HG03159 (cell line): Measurements from ENCODE around the gene ITGA1.

Experiments used
- ATAC-seq: cut with Tn5 transposase; IDR thresholded peaks from one replicate; pipeline ENCODE4 v1.9.1; 2021; ENCODE audit warnings: mild to moderate bottlenecking, moderate library complexity; ENCODE audit not compliant: unreplicated experiment

Gene ITGA1

GRCh38 chr5:52894451-52894850 is 106.7 kb downstream of the ITGA1 start:
- ATAC-seq = no peak

DNA sequence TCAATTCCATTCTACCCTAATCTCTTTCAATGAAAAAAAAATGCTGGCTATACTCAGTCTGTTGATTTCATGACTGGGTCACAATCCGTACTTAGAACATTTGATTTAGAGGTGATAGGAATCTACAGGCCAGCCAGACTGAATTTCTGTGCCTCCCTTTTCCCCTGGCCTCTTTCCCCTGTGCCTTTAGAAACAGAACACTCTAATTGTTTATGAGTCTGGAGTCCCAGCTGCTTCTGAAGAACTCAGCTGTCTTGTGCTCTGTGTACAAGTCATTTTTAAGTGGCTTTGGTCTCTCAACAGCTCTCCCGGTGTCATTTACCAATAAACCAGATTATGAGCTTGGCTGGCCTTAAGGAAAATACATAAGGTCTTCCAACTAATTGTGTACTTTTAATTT is 107.4 kb downstream of the ITGA1 start:
- ATAC-seq = no peak

- ATAC-seq = no peak
These were observed 108.1 kb downstream of the ITGA1 start for GRCh38 chr5:52895572-52896413.

DNA sequence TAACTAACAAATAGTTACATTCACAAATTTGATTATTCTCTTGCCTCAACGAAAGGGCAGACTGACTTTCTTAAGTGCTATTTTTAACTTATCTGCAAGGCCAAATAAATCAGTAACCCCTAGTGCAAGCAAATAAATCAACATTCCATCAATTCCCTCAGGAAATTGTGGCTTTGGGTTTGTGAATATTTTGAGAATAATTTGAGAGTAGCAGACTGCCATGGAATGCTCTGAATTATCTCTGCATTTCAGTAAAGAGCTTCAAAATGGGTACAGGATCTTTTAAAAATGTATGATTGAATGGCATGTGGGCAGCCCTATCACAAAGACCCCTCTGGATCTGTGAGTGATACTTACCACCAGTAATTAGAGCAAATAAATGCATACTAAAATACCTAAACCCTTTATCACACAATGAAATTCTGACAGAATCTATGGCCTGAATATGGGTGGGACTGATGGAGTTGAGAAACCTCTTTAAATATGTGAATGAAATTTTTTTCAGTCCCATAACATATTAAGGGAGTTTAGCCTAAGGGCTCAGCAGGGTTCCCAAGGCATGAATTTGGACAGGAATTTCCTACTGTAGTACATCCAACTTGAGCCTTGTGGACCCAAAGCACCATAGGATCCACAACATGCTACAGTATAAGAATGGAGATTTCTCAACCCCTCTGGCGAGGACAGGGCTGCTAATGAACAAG is 109.0 kb downstream of the ITGA1 start:
- ATAC-seq = no peak

DNA sequence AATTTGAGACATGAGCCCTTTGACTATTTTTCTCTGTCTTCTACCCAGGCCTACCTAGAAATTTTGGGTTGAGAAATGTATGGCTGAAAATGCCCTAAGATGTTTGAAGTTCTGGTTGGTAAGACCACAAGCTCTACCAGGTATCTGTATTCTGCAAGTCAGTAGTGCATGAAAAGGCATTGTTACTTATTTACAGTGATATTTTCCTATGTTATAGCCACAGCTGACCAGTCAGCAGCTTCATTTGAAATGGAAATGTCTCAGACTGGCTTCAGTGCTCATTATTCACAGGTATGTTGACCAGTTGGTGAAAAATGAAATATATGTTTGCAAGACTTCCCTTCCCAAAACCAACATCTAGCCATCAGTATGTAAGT is 109.5 kb downstream of the ITGA1 start:
- ATAC-seq = no peak

DNA sequence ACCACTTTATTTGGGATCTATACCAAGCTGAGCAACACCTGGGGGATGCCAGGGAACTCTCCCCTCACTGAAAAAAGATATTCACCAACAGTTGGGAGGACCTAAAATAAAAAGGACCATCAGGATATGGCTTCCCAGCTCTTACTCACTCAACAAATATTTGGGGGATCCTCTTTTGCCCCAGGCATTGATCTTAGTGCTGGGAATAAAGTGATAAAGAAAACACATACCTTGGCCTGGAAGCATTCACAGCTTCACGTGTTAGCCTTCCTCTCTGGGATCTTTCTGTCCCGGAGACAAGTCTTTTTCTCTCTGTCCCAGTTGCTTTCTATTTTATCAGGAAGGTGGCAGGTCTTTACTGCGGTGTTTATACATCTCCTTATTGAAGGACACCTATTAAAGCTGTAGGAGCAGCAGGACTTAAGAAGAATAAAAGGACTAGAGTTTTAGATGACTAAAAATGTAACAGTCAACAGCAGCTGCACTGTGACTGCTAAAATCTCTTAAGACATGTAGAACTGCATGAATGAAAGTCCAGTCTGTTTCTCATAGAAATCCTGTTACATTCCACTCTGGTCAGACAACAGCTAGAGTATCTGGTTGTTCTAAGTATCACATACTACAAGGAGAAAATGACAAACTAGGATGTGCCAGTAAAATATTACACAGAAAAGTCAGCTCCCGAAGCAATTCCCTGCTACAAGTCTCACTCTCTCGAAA is 111.4 kb downstream of the ITGA1 start:
- ATAC-seq = no peak

- no peak for ATAC-seq
These were observed 115.4 kb downstream of the ITGA1 start for GRCh38 chr5:52903142-52903541.

DNA sequence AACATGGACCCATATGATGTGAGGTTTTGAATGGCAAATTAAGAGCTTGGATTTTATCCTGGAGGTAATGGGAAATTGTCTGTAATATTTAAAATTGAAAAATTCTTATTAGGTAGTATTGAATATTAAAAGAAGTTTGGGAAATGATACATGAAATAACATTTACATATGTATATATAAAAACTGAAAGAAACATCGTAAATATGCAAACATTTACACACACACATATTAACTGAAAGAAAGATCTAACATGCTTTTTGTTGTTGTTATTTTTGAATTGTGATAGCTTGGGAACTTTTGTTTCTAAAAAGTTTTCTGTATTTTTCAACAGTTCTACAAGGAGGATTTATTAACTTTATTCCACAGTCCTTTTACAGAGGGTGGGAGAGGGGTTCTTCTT is 118.6 kb downstream of the ITGA1 start:
- no peak for ATAC-seq

- ATAC-seq = no peak
These were observed 119.1 kb downstream of the ITGA1 start for GRCh38 chr5:52906845-52907244.

GRCh38 chr5:52909192-52909591 is 121.5 kb downstream of the ITGA1 start:
- ATAC-seq = no peak

DNA sequence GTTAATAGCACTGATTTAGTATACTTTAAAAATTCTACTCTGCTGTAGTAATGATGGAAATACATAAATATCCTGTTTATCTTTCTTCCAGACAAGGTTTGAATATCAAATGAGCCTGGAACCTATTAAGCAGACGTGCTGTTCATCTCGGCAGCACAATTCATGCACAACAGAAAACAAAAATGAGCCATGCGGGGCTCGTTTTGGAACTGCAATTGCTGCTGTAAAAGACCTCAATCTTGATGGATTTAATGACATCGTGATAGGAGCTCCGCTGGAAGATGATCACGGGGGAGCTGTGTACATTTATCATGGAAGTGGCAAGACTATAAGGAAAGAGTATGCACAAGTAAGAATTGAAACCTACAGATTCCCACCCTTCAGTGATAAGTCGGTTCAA is 122.4 kb downstream of the ITGA1 start:
- ATAC-seq = no peak

DNA sequence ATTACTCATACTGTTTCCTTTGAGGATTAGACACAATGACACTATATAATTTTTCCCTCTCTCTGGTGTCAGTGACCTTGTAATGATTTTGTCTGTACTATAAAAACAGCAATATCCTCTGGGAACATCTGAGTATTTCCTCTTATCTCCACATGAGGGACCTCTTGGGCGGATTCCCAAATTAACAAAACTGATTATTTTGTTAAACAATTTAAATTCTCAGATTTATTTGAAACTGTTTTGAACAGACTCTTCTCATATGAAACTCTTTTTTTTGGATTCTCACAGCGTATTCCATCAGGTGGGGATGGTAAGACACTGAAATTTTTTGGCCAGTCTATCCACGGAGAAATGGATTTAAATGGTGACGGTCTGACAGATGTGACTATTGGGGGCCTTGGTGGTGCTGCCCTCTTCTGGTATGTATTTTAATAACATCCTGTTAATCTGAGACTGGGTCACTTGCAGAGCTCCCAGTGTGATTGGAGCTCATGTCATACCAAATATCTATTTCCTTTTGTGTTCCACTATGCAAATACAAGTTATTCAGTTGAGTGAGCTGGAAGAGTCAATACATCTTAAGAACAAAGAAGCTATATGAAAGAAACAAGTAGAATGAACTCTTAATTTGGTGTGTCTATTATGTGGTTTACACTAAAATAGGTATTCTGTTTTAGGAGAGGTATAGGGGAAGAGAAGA is 127.6 kb downstream of the ITGA1 start:
- peak; percentile 99 for ATAC-seq

GRCh38 chr5:52920929-52921328 is 133.2 kb downstream of the ITGA1 start:
- ATAC-seq = no peak

- no peak for ATAC-seq
These were observed 134.7 kb downstream of the ITGA1 start for GRCh38 chr5:52922384-52922783.

DNA sequence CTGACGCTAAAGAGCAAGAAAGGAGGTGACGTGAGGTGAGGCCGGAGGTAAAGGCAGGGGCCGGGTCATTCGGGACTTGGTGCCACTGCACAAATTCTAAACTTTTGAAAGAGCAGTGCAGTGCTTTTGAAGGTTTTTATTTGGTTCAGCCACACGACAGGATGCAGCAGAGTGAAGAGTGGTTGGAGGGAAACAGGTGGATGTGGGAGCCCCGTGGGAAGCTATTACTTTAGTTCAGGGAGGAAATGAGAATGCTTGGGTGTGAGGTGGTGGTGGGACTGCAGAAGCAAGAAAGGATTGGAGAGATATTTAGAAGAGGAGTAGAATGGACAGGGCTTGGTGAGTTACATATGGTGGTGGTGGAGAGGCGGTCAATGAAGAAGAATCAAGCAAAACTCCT is 136.7 kb downstream of the ITGA1 start:
- ATAC-seq = no peak

- no peak for ATAC-seq
These were observed 137.3 kb downstream of the ITGA1 start for GRCh38 chr5:52925001-52925400.

DNA sequence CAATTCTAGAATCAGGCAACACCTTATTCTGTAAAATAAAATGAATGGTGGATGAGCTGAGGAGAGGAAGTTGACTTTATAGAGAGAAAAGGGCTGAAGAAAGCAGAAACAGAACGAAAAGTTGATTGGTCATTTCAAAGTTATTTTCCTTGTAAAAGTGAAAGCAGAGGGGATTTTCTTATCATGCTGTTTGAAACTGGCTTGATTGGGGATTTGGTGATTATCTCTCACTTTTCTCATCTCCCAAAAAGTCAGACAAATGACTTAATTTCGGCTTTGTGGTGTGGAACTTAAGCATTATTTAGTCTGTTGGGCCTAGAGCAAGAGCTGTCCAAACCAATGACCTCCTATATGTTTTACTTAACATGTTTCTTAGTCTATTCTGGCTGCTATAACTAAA is 141.0 kb downstream of the ITGA1 start:
- ATAC-seq = no peak

GRCh38 chr5:52938226-52938625 is 150.5 kb downstream of the ITGA1 start:
- no peak for ATAC-seq

DNA sequence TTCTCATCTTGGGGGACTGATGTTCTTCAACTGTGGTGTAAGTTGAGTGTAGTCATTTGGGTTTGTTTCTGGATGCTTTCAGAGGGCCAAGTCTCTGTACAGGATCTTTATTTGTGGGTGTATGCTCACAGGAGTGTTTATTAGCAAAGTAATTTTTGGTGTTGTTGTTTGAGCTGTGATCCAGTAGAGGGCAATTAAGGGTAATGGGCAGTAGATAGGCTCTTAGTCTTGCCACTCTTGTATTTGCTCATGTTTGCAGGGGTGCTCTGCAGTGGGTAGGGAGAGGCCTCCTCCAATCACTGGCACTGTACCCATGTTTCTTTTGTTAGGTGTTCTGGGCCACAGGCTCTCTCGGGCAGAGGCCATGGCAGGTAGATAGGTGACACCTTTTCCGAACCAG is 155.6 kb downstream of the ITGA1 start:
- peak; percentile 70 for ATAC-seq

DNA sequence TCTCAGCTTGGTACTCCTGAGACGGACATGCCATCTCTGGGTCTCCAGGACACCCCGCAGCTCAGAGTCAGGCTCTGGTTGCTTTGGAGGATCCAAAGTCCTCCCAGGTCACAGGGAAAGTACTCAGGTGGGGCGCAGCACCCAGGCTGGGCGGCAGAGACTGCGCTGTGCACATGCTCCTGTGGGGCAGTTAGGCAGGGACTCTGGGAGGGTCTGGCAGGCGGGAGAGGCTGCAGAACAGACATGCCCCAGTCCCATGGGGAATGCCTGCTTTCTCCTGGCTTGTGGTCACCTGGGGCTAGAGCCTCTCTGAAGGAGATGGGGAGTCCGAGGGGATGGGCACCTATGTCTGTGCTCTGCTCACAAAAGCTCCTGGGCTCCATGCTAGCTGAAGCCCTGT is 156.1 kb downstream of the ITGA1 start:
- no peak for ATAC-seq

GRCh38 chr5:52945040-52945439 is 157.3 kb downstream of the ITGA1 start:
- no peak for ATAC-seq
